Dendritic cell treated with granulocyte-macrophage colony-stimulating factor and Interleukin-4, amounts not matched to agents 40 ng/mL and 50 ng/mL, for 4 days (primary cell): Measurements from ENCODE around the gene INPP5D.
A peak's percentile ranks its signal among the peaks of the same experiment; 100 is the strongest.
"Not testable (repeated sequence)": the region's sequence is repeated elsewhere in the genome, so short reads cannot be mapped to it uniquely, and the experiment has no call there.

ENCODE experiments used
- H3K27ac Mint-ChIP-seq: one replicate; pipeline ENCODE4 v1.8.0; 2022; ENCODE audit warnings: mild to moderate bottlenecking, mixed read lengths
- H3K27me3 Mint-ChIP-seq: one replicate; pipeline ENCODE4 v1.8.0; 2022; ENCODE audit warnings: mild to moderate bottlenecking, mixed read lengths
- H3K36me3 Mint-ChIP-seq: one replicate; pipeline ENCODE4 v1.8.0; 2022; ENCODE audit warnings: low read depth, mixed read lengths
- H3K4me1 Mint-ChIP-seq: one replicate; pipeline ENCODE4 v1.8.0; 2022; ENCODE audit warnings: low read depth, mixed read lengths
- H3K4me3 Mint-ChIP-seq: one replicate; pipeline ENCODE4 v1.8.0; 2022; ENCODE audit warnings: mild to moderate bottlenecking, moderate library complexity, mixed read lengths
- H3K9me3 Mint-ChIP-seq: one replicate; pipeline ENCODE4 v1.8.0; 2022; ENCODE audit warnings: mixed read lengths
- intact Hi-C: fragments of 100-400 bp; cut with micrococcal nuclease; formaldehyde crosslinking; loops from one replicate; pipeline ENCODE4 v1.15.0; 2022

The INPP5D gene

GRCh38 chr2:233184669-233185068, 124.5 kb downstream of the INPP5D start:
- intact Hi-C loops: no loop called here
- Mint-ChIP-seq H3K27ac (peak overlapping the region; percentile 79), H3K27me3 (no peaks in the 10 kb centered on the region), H3K4me3 (no peak overlapping the region), H3K9me3 (no peaks in the 10 kb centered on the region), H3K4me1 (peaks cover 90% of the 10 kb centered on the region), H3K36me3 (peaks cover 100% of the 10 kb centered on the region)

- intact Hi-C loops: no loop called here
- H3K27me3 Mint-ChIP-seq: no peaks in the 10 kb centered on the region
- peaks cover 100% of the 10 kb centered on the region for H3K36me3 Mint-ChIP-seq
- H3K4me3 Mint-ChIP-seq: no peak overlapping the region
- peaks cover 1% of the 10 kb centered on the region for H3K9me3 Mint-ChIP-seq
- peaks cover 90% of the 10 kb centered on the region for H3K4me1 Mint-ChIP-seq
- peak overlapping the region; percentile 79 for H3K27ac Mint-ChIP-seq
These were observed 125.2 kb downstream of the INPP5D start for GRCh38 chr2:233185330-233185729.

DNA sequence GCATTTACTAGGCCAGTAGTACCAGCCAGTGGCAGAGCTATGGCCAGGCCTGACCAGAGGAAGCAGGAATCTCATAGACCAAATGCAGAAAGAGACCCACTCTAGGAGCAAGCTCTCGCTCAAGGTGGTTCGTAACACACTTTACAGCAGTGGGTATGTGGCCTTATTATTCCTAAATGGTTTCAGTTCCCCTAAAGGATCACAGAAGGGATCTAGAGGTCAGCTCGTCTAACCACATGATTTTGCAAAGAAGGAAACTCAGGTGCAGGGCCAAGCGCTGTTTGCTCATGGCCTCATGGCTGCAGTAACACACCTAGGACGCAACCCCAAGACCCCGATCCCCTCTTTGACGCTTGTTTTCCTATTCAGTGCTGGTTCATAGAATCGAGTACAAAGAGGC, 125.8 kb downstream of the INPP5D start:
- peaks cover 100% of the 10 kb centered on the region for H3K36me3 Mint-ChIP-seq
- H3K4me1 Mint-ChIP-seq: peaks cover 91% of the 10 kb centered on the region
- peak overlapping the region; percentile 79 for H3K27ac Mint-ChIP-seq
- H3K4me3 Mint-ChIP-seq: no peak overlapping the region
- intact Hi-C loops: no loop called here
- no peaks in the 10 kb centered on the region for H3K27me3 Mint-ChIP-seq
- peaks cover 8% of the 10 kb centered on the region for H3K9me3 Mint-ChIP-seq

DNA sequence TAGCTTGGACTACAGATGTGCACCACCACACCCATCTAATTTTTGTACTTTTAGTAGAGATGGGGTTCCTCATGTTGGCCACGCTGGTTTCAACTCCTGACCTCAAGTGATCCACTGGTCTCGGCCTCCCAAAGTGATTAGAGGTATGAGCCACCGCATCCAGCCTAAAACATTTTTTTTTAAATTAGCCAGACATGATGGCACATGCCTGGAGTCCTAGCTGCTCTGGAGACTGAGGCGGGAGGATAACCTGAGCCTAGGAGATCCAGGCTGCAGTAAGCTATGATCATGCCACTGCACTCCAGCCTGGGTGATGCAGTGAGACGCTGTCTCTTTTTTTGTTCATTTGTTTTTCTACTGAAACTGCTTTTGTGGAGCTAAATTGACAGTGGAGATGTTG, 126.7 kb downstream of the INPP5D start:
- H3K36me3 Mint-ChIP-seq: peaks cover 100% of the 10 kb centered on the region
- H3K4me3 Mint-ChIP-seq: no peak overlapping the region
- no peaks in the 10 kb centered on the region for H3K27me3 Mint-ChIP-seq
- intact Hi-C loops: no loop called here
- peaks cover 91% of the 10 kb centered on the region for H3K4me1 Mint-ChIP-seq
- H3K27ac Mint-ChIP-seq: peak overlapping the region; percentile 16
- H3K9me3 Mint-ChIP-seq: peaks cover 11% of the 10 kb centered on the region

DNA sequence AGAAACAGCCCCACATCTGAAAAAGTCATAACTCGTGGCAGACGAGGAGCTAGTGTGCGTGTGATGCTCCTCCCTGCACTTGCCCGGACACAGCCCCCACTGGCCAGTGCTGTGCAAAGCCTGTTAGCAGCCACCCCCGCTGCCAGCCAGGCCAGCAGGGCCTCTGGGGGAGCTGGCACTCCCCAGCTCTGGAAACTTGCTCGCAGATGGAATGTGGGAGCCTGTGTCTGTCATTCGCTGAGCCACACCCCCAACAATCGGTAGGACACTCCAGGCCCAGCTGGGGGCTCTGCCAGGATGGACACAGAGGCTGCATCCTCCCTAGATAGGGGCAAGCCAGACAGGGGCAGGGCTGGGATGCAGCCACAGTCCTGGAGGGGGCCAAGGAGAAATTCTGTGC, 128.9 kb downstream of the INPP5D start:
- Mint-ChIP-seq H3K4me1 (peaks cover 74% of the 10 kb centered on the region), H3K36me3 (peaks cover 100% of the 10 kb centered on the region), H3K9me3 (peaks cover 11% of the 10 kb centered on the region), H3K4me3 (no peak overlapping the region), H3K27ac (no peak overlapping the region), H3K27me3 (no peaks in the 10 kb centered on the region)
- intact Hi-C loops: no loop called here

GRCh38 chr2:233191016-233191415, 130.9 kb downstream of the INPP5D start:
- H3K4me3 Mint-ChIP-seq, intact Hi-C loops, H3K27me3 Mint-ChIP-seq, H3K27ac Mint-ChIP-seq: not testable (repeated sequence)
- Mint-ChIP-seq H3K36me3 (peaks cover 100% of the 10 kb centered on the region), H3K4me1 (peaks cover 54% of the 10 kb centered on the region), H3K9me3 (peaks cover 11% of the 10 kb centered on the region)

DNA sequence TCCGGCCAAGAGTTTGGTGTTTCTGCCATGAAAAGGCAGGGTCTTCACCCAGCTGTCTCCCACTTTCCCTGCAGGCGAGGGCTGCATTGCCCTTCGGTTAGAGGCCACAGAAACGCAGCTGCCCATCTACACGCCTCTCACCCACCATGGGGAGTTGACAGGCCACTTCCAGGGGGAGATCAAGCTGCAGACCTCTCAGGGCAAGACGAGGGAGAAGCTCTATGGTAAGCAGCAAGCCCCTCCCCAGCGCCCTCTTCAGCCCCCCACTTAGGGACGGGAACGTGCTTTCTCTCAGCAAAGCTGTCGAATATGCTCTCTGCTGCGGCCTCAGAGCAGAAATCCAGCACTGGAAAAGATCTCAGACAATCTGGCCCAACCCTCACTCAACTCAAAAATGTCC, 133.6 kb downstream of the INPP5D start:
- Mint-ChIP-seq H3K27me3 (no peaks in the 10 kb centered on the region), H3K36me3 (peaks cover 100% of the 10 kb centered on the region), H3K9me3 (peaks cover 11% of the 10 kb centered on the region), H3K27ac (no peak overlapping the region), H3K4me3 (no peak overlapping the region), H3K4me1 (peaks cover 32% of the 10 kb centered on the region)
- intact Hi-C loops: no loop called here

DNA sequence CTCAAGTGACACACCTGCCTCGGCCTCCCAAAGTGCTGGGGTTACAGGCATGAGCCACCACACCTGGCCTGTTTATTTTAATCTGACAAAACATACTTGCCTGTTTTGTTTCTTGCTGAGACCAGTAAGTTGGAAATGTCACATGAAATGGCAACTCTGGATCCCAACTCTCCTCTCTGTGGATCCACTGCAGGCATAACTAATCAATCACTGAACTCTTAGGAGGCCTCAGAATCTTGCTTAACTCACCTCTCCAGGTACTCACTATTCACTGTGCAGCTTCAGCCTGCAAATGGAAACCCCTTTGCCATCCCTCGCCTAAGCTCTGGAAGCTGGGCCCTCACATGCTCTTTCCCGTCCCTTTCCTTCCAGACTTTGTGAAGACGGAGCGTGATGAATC, 134.9 kb downstream of the INPP5D start:
- Mint-ChIP-seq H3K9me3 (peaks cover 11% of the 10 kb centered on the region), H3K36me3 (peaks cover 98% of the 10 kb centered on the region), H3K4me1 (peaks cover 24% of the 10 kb centered on the region)

GRCh38 chr2:233197022-233197421, 136.9 kb downstream of the INPP5D start:
- peaks cover 24% of the 10 kb centered on the region for H3K4me1 Mint-ChIP-seq
- no peak overlapping the region for H3K27ac Mint-ChIP-seq
- no peak overlapping the region for H3K4me3 Mint-ChIP-seq
- no peaks in the 10 kb centered on the region for H3K27me3 Mint-ChIP-seq
- H3K9me3 Mint-ChIP-seq: no peaks in the 10 kb centered on the region
- H3K36me3 Mint-ChIP-seq: peaks cover 98% of the 10 kb centered on the region
- intact Hi-C loops: no loop called here

More for the DNA sequence above, 134.9 kb downstream of the INPP5D start:
- H3K27ac Mint-ChIP-seq: no peak overlapping the region
- H3K4me3 Mint-ChIP-seq: no peak overlapping the region
- intact Hi-C loops: no loop called here
- no peaks in the 10 kb centered on the region for H3K27me3 Mint-ChIP-seq

- Mint-ChIP-seq H3K27ac (no peak overlapping the region), H3K27me3 (no peaks in the 10 kb centered on the region), H3K4me1 (peaks cover 34% of the 10 kb centered on the region), H3K9me3 (no peaks in the 10 kb centered on the region), H3K4me3 (no peak overlapping the region), H3K36me3 (peaks cover 98% of the 10 kb centered on the region)
- intact Hi-C loops: no loop called here
These were observed 137.9 kb downstream of the INPP5D start for GRCh38 chr2:233198026-233198425.

DNA sequence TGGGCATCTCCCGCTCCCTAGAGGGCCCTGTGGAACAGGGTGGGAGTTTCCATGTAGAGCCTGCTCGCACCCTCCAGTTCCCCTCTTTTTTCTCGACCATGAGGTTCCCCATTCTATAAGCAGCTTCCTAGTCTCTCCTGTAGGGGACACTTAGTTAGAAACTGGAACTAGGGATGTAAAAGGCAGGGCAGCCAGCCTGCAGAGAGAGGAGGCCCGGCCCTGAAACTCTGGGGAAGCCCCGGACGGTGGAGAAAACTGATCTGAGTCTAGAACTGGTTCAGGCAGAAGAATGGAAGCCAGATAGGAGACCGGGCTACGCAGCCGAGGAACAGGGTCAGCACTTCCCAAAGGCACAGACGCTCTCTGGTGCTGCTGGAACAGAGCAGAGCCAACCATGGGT, 139.7 kb downstream of the INPP5D start:
- H3K27ac Mint-ChIP-seq: peak overlapping the region; percentile 77

GRCh38 chr2:233200790-233201189, 140.6 kb downstream of the INPP5D start:
- H3K4me1 Mint-ChIP-seq: peaks cover 46% of the 10 kb centered on the region
- not testable (repeated sequence) for H3K9me3 Mint-ChIP-seq, H3K27ac Mint-ChIP-seq, H3K27me3 Mint-ChIP-seq, H3K4me3 Mint-ChIP-seq
- H3K36me3 Mint-ChIP-seq: peaks cover 98% of the 10 kb centered on the region
- intact Hi-C loops: loop anchor here (5.0 kb wide), 1 partner anchor 42 kb away; no protein-coding TSS in a partner anchor

More for the DNA sequence above, 139.7 kb downstream of the INPP5D start:
- H3K4me1 Mint-ChIP-seq: peaks cover 46% of the 10 kb centered on the region
- H3K27me3 Mint-ChIP-seq: no peaks in the 10 kb centered on the region
- H3K9me3 Mint-ChIP-seq: no peaks in the 10 kb centered on the region
- peaks cover 98% of the 10 kb centered on the region for H3K36me3 Mint-ChIP-seq
- intact Hi-C loops: loop anchor here (5.0 kb wide), 1 partner anchor 42 kb away; no protein-coding TSS in a partner anchor
- no peak overlapping the region for H3K4me3 Mint-ChIP-seq

GRCh38 chr2:233201258-233202013, 141.3 kb downstream of the INPP5D start:
- Mint-ChIP-seq H3K27me3 (no peaks in the 10 kb centered on the region), H3K27ac (peak overlapping the region; percentile 86), H3K9me3 (no peaks in the 10 kb centered on the region), H3K4me1 (peaks cover 46% of the 10 kb centered on the region), H3K4me3 (no peak overlapping the region), H3K36me3 (peaks cover 98% of the 10 kb centered on the region)
- intact Hi-C loops: loop anchor here (2.0 to 5.0 kb wide), 2 partner anchors 41 to 49 kb away; partner anchors contain the start of gene ATG16L1

DNA sequence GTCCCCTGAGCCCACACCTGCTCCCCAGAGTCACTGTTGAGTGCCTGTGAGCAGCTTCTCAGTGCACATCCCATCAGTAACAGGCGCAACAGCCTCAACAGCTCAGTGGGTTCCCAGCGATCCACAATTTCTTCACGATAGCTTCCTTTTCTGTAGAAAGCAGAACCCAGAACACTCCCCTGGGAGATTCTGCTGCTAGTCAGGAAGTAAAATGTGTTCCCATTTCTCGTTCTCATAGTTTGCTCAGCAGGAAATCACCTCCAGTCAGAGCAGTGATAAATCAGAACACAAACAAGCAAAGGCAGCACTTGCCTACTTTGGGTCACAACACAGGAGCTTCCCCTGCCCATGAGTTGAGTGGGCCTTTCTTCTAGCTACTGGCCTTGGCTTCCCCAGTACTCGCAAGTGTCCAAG, 142.4 kb downstream of the INPP5D start:
- H3K36me3 Mint-ChIP-seq: peaks cover 98% of the 10 kb centered on the region
- H3K4me1 Mint-ChIP-seq: peaks cover 54% of the 10 kb centered on the region
- no peaks in the 10 kb centered on the region for H3K27me3 Mint-ChIP-seq
- H3K4me3 Mint-ChIP-seq: peak overlapping the region; percentile 39
- H3K27ac Mint-ChIP-seq: peak overlapping the region; percentile 86
- no peaks in the 10 kb centered on the region for H3K9me3 Mint-ChIP-seq
- intact Hi-C loops: loop anchor here (2.0 to 5.0 kb wide), 2 partner anchors 40 to 48 kb away; partner anchors contain the start of gene ATG16L1
